Measurements from ENCODE around the gene C1orf21. TPM values are rescaled to one million over a fixed set of nuclear protein-coding genes. Genes with fewer than 3 reads are reported as not detected.

The C1orf21 gene
- total and polyA plus RNA-seq, 2 donors (not counting 3 experiments of a cell fraction or from before 2014, with no cell fraction given), result 0.79 to 8.5 TPM

DNA sequence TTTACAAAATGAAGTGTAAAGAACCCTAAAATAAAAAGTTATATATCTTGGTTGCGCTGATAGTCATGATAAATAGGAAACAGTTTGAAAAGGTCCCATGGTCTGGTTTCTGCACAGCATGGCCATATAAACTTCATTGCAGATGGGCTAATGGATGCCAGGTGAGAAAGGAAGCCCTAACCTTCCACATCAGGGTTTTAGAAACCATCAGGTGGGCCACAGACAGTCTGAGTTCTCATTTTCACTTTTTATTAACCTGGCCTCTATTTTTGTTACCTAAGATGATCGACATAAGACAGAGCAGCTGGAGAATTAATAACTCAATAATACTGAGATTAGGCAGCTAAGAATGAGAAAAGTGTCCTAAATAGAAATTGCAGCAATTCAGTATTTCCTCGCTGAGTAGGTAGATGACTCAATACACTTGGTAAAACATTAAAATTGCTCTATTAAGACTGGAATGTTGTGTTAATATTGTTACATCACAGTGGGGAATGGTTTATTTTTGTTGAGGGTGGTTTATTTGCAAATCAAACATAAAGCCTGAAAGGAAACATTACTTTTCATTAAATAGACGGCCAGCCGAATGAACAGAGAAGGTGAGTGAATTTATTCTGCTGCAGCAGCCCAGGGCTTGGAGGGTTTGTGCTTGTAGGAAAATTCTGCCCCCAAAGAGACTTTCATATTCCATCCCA lies 21.1 kb downstream of the C1orf21 start:
- FAIRE-seq, result no peak
- CTCF ChIA-PET, result interaction anchor here (1.4 to 1.5 kb wide), 2 partner anchors 155 to 256 kb away, joined by 4 to 5 read pairs; no protein-coding TSS in a partner anchor
- H3K4me3 ChIP-seq (replicated peaks in 1 of 3; ENCODE audit: insufficient read depth in 1 of 3, low read depth in 1 of 3, low read length in 3 of 3), result no peak overlapping the region
- POLR2A ChIA-PET, result no interaction called here
- intact Hi-C loops (cut with micrococcal nuclease) (no loop called here), dilution Hi-C loops (cut with MboI; ENCODE audit: extremely low pct_ligation_motif_present, low sequenced_read_pairs) (no loop called here)
- no peak overlapping the region for H2AFZ ChIP-seq (ENCODE audit: low read depth, low read length)
- H3K9ac ChIP-seq (replicated peaks; ENCODE audit: extremely low read depth, insufficient read depth, low read length), result no peak overlapping the region
- no peak overlapping the region for H3K4me2 ChIP-seq (ENCODE audit: insufficient read depth, low read length)
- H3K27me3 ChIP-seq (ENCODE audit: control insufficient read depth in 2 of 2, insufficient read depth in 2 of 2, low read length in 2 of 2), result no peaks in the 10 kb centered on the region
- H3K36me3 ChIP-seq (ENCODE audit: control insufficient read depth in 2 of 2, extremely low read depth in 1 of 2, insufficient read depth in 2 of 2, low read length in 2 of 2), result no peaks in the 10 kb centered on the region
- H4K20me1 ChIP-seq (replicated peaks; ENCODE audit: control insufficient read depth, extremely low read depth, insufficient read depth, low read length), result no peaks in the 10 kb centered on the region
- DNase-seq (ENCODE audit: low read depth, low spot score), result no peak
- H3K4me1 ChIP-seq (ENCODE audit: control insufficient read depth, extremely low read depth, insufficient read depth, low read length), result no peaks in the 10 kb centered on the region
- TF ChIP-seq, protein P1, sequence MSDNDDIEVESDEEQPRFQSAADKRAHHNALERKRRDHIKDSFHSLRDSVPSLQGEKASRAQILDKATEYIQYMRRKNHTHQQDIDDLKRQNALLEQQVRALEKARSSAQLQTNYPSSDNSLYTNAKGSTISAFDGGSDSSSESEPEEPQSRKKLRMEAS (IDR thresholded peaks at IDR 0.05; ENCODE audit: insufficient read depth, insufficient read length), result no peak
- TF ChIP-seq FOS (IDR thresholded peaks at IDR 0.05; ENCODE audit: borderline replicate concordance, insufficient read depth, low read length) (no peak), GATA2 (IDR thresholded peaks at IDR 0.05; ENCODE audit: insufficient read depth, insufficient read length, low read depth, low read length) (no peak), MYC (IDR thresholded peaks at IDR 0.05; ENCODE audit: low read depth, low read length) (no peak), POLR2A (IDR thresholded peaks at IDR 0.05; ENCODE audit: low read depth, low read length) (no peak), POLR2AphosphoS5 (IDR thresholded peaks at IDR 0.05; ENCODE audit: insufficient read depth, low read depth, low read length) (no peak), JUN (IDR thresholded peaks at IDR 0.05; ENCODE audit: borderline replicate concordance, insufficient read depth, insufficient read length, low read depth) (no peak), EZH2 (IDR thresholded peaks at IDR 0.05; ENCODE audit: borderline replicate concordance, low read depth, low read length, severe bottlenecking) (no peak)
- TF ChIP-seq, protein P2, sequence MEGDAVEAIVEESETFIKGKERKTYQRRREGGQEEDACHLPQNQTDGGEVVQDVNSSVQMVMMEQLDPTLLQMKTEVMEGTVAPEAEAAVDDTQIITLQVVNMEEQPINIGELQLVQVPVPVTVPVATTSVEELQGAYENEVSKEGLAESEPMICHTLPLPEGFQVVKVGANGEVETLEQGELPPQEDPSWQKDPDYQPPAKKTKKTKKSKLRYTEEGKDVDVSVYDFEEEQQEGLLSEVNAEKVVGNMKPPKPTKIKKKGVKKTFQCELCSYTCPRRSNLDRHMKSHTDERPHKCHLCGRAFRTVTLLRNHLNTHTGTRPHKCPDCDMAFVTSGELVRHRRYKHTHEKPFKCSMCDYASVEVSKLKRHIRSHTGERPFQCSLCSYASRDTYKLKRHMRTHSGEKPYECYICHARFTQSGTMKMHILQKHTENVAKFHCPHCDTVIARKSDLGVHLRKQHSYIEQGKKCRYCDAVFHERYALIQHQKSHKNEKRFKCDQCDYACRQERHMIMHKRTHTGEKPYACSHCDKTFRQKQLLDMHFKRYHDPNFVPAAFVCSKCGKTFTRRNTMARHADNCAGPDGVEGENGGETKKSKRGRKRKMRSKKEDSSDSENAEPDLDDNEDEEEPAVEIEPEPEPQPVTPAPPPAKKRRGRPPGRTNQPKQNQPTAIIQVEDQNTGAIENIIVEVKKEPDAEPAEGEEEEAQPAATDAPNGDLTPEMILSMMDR (IDR thresholded peaks at IDR 0.05; ENCODE audit: extremely low read depth in 1 of 2, insufficient read depth in 1 of 2, low read depth in 1 of 2, low read length in 2 of 2), result no peak
- BruUV-seq (replicated peaks), result no TSS peak
- no peaks in the 10 kb centered on the region for H3K79me2 ChIP-seq (ENCODE audit: control insufficient read depth, insufficient read depth, low read length)
- H3K9me3 ChIP-seq (replicated peaks; ENCODE audit: control insufficient read depth, insufficient read depth, low read length), result no peaks in the 10 kb centered on the region
- no peaks in the 10 kb centered on the region for H3K9me1 ChIP-seq (replicated peaks; ENCODE audit: control insufficient read depth, extremely low read depth, insufficient read depth, low read length)
- no peak overlapping the region for H3K27ac ChIP-seq (ENCODE audit: insufficient read depth, low read depth, low read length)
